Adipocyte (in vitro differentiated cells): ENCODE results near the gene CEP57.

Experiments used
- DNase-seq: peaks from one replicate; pipeline ENCODE4 v3.0.0-alpha.2; 2015; ENCODE audit warnings: low read depth
- H3K27me3 ChIP-seq: replicated peaks from 2 replicates; pipeline ENCODE4 v1.7.0; 2013; ENCODE audit warnings: mild to moderate bottlenecking, low read length, moderate library complexity; ENCODE audit not compliant: control insufficient read depth, insufficient read depth
- H3K36me3 ChIP-seq: 2 replicates; pipeline ENCODE4 v1.7.0; 2013; ENCODE audit warnings: low read length, mild to moderate bottlenecking, moderate library complexity; ENCODE audit not compliant: control insufficient read depth, insufficient read depth, severe bottlenecking
- H3K4me1 ChIP-seq: 2 replicates; pipeline ENCODE4 v1.7.0; 2013; ENCODE audit warnings: mild to moderate bottlenecking, low read length, moderate library complexity; ENCODE audit not compliant: control insufficient read depth, insufficient read depth
- H3K4me3 ChIP-seq: 2 replicates; pipeline ENCODE4 v1.7.0; 2013; ENCODE audit warnings: mild to moderate bottlenecking, low read length, moderate library complexity
- H3K9ac ChIP-seq: 2 replicates; pipeline ENCODE4 v1.7.0; 2013; ENCODE audit warnings: mild to moderate bottlenecking, low read length, moderate library complexity
- H3K9me3 ChIP-seq: 2 replicates; pipeline ENCODE4 v1.7.0; 2013; ENCODE audit warnings: mild to moderate bottlenecking, low read length, moderate library complexity; ENCODE audit not compliant: control insufficient read depth

Gene CEP57

GRCh38 chr11:95790123-95790932 lies at the start of gene CEP57:
Gene CEP57 (plus strand): TSS chr11:95790498. CDS start chr11:95790699, 201 bp downstream.
- peak; percentile 99 for DNase-seq
- no peaks in the 10 kb centered on the region for H3K9me3 ChIP-seq
- H3K4me1 ChIP-seq = peaks cover 26% of the 10 kb centered on the region
- no peaks in the 10 kb centered on the region for H3K27me3 ChIP-seq
- peak within 1 kb of the TSS; percentile 97 for H3K4me3 ChIP-seq
- peak within 1 kb of the TSS; percentile 91 for H3K9ac ChIP-seq
- H3K36me3 ChIP-seq = peaks cover 16% of the 10 kb centered on the region

GRCh38 chr11:95750101-95750500 lies 40.2 kb upstream of the CEP57 start:
- no peaks in the 10 kb centered on the region for H3K9me3 ChIP-seq
- H3K36me3 ChIP-seq = no peaks in the 10 kb centered on the region
- H3K9ac ChIP-seq = no peak overlapping the region
- H3K4me1 ChIP-seq = no peaks in the 10 kb centered on the region
- no peak for DNase-seq
- no peak overlapping the region for H3K4me3 ChIP-seq
- H3K27me3 ChIP-seq = no peaks in the 10 kb centered on the region

DNA sequence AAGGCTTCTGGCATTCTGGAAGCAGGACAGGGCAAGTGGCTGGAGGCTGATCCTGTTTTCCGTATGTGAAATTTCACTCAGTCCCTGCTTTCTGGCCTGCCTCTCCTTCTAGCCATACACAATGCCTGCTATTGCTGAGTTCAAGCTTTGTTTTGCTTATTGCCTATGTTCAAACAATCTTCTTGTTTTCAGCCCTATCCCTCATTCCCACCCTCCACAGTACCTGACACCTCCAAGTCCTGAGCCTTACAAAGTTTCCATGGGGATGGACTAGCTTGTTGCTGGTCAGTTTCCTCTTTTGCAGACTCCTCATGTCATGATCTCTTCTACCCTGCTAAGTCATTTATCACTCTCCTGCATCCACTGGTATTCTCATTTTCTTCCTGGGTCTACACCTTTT lies 38.8 kb upstream of the CEP57 start:
- Histone ChIP-seq H3K4me3 (no peak overlapping the region), H3K9ac (no peak overlapping the region), H3K4me1 (no peaks in the 10 kb centered on the region), H3K36me3 (no peaks in the 10 kb centered on the region), H3K27me3 (no peaks in the 10 kb centered on the region), H3K9me3 (no peaks in the 10 kb centered on the region)
- DNase-seq = no peak

DNA sequence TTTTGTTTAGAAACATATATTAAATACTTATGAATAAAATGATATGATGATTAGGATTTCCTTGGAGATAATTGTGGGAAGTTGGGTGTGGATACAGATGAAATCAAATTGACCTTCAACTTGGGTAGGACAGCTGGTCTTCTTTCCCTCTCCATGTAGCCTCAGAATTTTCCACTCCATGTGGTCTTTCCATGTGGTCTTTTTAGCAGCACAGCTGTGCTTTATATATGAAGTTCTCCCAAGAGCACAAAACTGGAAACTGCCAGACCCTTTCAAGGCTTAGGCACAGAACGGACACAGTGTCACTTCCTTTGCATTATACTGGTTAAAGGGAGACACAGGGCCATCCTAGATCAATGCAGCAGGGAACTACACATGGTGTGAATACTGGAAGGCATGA lies 29.4 kb upstream of the CEP57 start:
- Histone ChIP-seq H3K27me3 (no peaks in the 10 kb centered on the region), H3K9me3 (no peaks in the 10 kb centered on the region), H3K4me3 (no peak overlapping the region), H3K36me3 (no peaks in the 10 kb centered on the region), H3K9ac (no peak overlapping the region), H3K4me1 (peaks cover 6% of the 10 kb centered on the region)
- DNase-seq = peak; percentile 25

DNA sequence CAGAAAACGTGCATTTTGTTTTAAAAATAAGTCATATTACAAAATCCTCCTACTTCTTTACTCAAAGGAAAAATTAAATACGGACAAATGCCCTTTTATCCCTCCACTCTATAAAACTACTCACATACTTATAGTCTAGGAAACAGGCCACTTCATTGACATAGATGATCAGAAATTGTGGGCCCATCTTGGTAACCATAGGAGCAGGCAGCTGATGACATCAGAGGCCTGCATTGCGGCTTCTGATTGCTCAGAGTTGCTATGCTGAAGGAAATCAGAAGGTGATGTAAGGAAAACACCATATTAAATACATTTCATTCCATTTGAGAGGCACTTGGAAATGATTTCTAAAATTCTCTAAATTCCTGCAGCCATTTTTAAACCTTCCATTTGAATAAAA lies 27.8 kb upstream of the CEP57 start:
- Histone ChIP-seq H3K9me3 (no peaks in the 10 kb centered on the region), H3K4me3 (no peak overlapping the region), H3K36me3 (no peaks in the 10 kb centered on the region), H3K9ac (no peak overlapping the region), H3K4me1 (peaks cover 10% of the 10 kb centered on the region), H3K27me3 (no peaks in the 10 kb centered on the region)
- DNase-seq = peak; percentile 22

- DNase-seq = peak; percentile 89
- H3K4me3 ChIP-seq = no peak overlapping the region
- H3K36me3 ChIP-seq = peaks cover 6% of the 10 kb centered on the region
These were observed 25.9 kb upstream of the CEP57 start for GRCh38 chr11:95764267-95764898.

DNA sequence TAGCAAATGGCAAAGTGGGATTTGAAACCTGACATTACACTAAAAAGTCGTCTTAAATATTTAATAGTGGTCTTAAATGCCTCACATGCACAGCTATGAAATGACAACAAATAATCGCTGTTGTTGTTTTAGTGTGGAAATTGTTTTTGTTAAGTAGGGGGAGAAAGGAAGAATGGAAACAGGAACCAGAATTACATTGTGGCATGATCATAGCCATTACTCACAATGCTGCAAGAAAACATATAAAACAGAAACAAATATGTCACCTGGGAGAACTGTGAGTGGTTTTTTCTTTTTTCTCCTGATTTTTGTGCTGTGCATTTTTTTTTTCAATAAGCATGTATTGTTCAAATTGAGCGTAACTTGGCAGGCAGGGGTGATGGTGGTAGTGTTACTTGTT lies 23.6 kb upstream of the CEP57 start:
- H3K9ac ChIP-seq = no peak overlapping the region
- H3K27me3 ChIP-seq = no peaks in the 10 kb centered on the region
- H3K9me3 ChIP-seq = no peaks in the 10 kb centered on the region
- no peak for DNase-seq
- peaks cover 19% of the 10 kb centered on the region for H3K4me1 ChIP-seq
- peaks cover 19% of the 10 kb centered on the region for H3K36me3 ChIP-seq
- H3K4me3 ChIP-seq = no peak overlapping the region

More at GRCh38 chr11:95764267-95764898, 25.9 kb upstream of the CEP57 start:
- Histone ChIP-seq H3K4me1 (peaks cover 25% of the 10 kb centered on the region), H3K9me3 (no peaks in the 10 kb centered on the region), H3K9ac (no peak overlapping the region), H3K27me3 (no peaks in the 10 kb centered on the region)

- Histone ChIP-seq H3K27me3 (no peaks in the 10 kb centered on the region), H3K9me3 (no peaks in the 10 kb centered on the region), H3K4me3 (no peak overlapping the region), H3K9ac (no peak overlapping the region), H3K4me1 (peaks cover 19% of the 10 kb centered on the region), H3K36me3 (peaks cover 26% of the 10 kb centered on the region)
- peak; percentile 85 for DNase-seq
These were observed 22.8 kb upstream of the CEP57 start for GRCh38 chr11:95767498-95767897.

DNA sequence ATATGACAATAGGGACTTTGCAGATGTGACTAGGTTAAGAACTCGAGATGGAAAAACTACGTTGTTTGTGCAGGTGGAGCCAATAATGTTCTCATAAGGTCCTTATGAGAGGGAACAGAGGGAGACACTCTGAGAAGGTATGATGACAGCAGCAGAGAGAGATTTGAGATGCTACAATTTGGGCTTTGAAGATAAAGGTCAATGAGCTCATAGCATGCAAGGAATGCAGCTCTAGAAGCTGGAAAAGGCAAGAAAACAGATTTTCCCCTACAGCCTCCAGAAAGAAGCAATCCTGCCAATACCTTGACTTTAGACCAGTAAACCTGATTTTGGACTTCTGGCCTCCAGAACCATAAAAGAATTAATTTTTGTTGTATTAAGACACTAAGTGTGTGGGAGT lies 21.8 kb upstream of the CEP57 start:
- Histone ChIP-seq H3K27me3 (no peaks in the 10 kb centered on the region), H3K4me1 (peaks cover 19% of the 10 kb centered on the region), H3K4me3 (no peak overlapping the region), H3K9ac (no peak overlapping the region), H3K9me3 (no peaks in the 10 kb centered on the region), H3K36me3 (peaks cover 36% of the 10 kb centered on the region)
- peak; percentile 30 for DNase-seq

- Histone ChIP-seq H3K27me3 (no peaks in the 10 kb centered on the region), H3K9ac (no peak overlapping the region), H3K4me3 (no peak overlapping the region), H3K36me3 (peaks cover 95% of the 10 kb centered on the region), H3K4me1 (no peaks in the 10 kb centered on the region), H3K9me3 (no peaks in the 10 kb centered on the region)
- no peak for DNase-seq
These were observed 13.4 kb upstream of the CEP57 start for GRCh38 chr11:95776859-95777258.

DNA sequence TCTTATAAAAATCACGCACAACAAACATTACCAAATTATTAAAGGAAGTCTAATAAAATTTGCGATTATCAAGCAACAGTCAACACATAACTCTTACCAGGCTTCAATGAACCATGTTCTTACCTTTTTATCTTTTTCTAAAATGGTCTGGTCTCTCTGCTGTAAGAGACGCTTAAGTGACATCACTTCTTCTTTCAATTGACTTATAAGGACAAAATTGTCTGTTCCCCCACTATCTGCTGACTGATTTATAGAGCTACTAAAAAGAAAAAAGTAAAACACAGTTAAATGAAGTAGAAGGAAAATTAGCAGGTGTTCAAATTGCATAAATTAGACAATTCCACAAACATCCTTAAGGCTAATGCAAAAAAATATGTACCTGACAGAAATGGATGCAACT lies 11.6 kb upstream of the CEP57 start:
- no peak for DNase-seq
- H3K4me3 ChIP-seq = no peak overlapping the region
- no peaks in the 10 kb centered on the region for H3K9me3 ChIP-seq
- no peaks in the 10 kb centered on the region for H3K4me1 ChIP-seq
- H3K27me3 ChIP-seq = no peaks in the 10 kb centered on the region
- H3K36me3 ChIP-seq = peaks cover 97% of the 10 kb centered on the region
- H3K9ac ChIP-seq = no peak overlapping the region
